Measurements from ENCODE around the gene AP4E1.

AP4E1 gene

DNA sequence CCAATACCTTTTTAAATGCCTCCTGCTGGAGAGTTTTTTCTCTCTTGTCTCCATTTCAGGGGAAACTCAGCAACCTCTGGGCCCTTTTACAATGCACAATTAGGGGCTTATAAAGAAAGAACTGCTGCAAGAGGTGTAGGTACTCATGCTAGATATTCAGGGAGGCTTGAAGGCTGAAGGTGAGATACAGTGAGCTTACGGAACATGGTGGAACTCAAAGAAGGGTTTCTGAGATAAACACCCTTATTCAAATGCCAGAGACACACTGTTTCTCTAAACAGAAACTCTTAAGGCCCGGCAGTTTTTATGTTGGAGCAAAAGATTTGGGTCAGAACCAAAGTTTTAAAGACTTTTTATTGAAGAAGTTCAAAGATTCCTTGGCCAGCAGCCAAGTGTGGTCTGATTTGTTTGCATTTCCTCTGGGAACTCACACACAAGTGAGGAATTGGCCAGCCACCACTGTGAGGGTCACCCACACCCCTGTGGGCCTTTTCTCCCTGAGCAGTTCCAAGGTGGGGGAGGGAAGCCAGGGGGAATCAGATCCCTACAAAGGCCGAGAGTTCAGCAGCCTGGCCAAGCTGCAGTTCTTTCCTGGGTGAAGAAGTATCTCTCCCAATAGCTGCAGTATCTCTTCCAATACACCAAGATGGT, 138.4 kb downstream of the AP4E1 start:
- no peaks in the 10 kb centered on the region for H3K27me3 Mint-ChIP-seq
- no peak overlapping the region for H3K4me3 Mint-ChIP-seq
- H3K27ac Mint-ChIP-seq: no peak overlapping the region
- no peaks in the 10 kb centered on the region for H3K36me3 Mint-ChIP-seq
- no peaks in the 10 kb centered on the region for H3K9me3 Mint-ChIP-seq
- no peak for ATAC-seq
- H3K4me1 Mint-ChIP-seq: peaks cover 12% of the 10 kb centered on the region

DNA sequence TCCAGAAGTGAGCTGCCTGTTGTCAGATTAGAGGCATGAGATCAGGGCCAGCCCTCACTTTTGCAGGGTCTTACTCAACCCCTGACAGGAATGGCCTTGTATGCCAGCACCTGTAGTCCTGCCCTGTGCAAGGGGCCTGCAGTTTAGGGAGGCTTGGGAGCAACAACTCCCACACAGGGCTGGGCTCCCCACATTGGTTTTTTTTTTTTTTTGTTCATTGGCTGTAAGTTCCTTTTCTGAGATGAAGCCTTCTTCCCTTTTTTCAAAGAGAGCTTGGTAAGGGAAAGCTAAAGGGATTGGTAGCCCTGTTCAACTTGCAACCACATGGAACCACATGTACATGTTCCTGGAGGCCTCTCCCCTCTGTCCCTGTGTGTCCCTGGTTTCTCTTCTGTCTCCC, 139.8 kb downstream of the AP4E1 start:
- H3K4me1 Mint-ChIP-seq: peaks cover 12% of the 10 kb centered on the region
- H3K27me3 Mint-ChIP-seq: no peaks in the 10 kb centered on the region
- no peaks in the 10 kb centered on the region for H3K9me3 Mint-ChIP-seq
- H3K36me3 Mint-ChIP-seq: no peaks in the 10 kb centered on the region
- H3K4me3 Mint-ChIP-seq: no peak overlapping the region
- H3K27ac Mint-ChIP-seq: no peak overlapping the region
- no peak for ATAC-seq

GRCh38 chr15:51049081-51049480, 140.6 kb downstream of the AP4E1 start:
- H3K4me1 Mint-ChIP-seq: peaks cover 12% of the 10 kb centered on the region
- H3K36me3 Mint-ChIP-seq: no peaks in the 10 kb centered on the region
- H3K27ac Mint-ChIP-seq: no peak overlapping the region
- no peaks in the 10 kb centered on the region for H3K9me3 Mint-ChIP-seq
- ATAC-seq: no peak
- no peak overlapping the region for H3K4me3 Mint-ChIP-seq
- no peaks in the 10 kb centered on the region for H3K27me3 Mint-ChIP-seq

DNA sequence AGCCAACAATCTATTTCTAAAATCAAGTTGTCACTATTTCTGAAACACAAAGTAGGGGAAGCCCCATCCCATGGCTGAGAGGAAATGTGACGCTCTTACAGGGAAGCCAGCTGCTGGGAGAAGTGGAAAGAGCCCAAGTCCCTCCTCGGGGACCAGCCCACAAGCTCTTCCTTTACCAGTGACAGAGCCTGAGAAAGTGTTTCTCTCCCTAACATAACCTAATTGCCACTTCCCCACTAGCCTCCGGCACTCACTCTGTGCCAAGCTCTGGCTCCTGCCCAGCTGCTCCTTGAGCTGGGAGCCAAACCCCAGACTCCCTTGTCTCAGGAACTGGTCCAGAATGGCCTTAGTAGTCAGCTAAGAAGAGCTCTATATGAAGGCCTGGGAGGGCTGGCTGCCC, 143.3 kb downstream of the AP4E1 start:
- Mint-ChIP-seq H3K27me3 (peaks cover 10% of the 10 kb centered on the region), H3K36me3 (no peaks in the 10 kb centered on the region), H3K4me1 (peaks cover 12% of the 10 kb centered on the region), H3K9me3 (no peaks in the 10 kb centered on the region), H3K4me3 (no peak overlapping the region), H3K27ac (no peak overlapping the region)
- ATAC-seq: no peak

GRCh38 chr15:51053571-51053970, 145.1 kb downstream of the AP4E1 start:
- Mint-ChIP-seq H3K27ac (no peak overlapping the region), H3K9me3 (no peaks in the 10 kb centered on the region)
- ATAC-seq: no peak

GRCh38 chr15:51054535-51054934, 146.1 kb downstream of the AP4E1 start:
- no peaks in the 10 kb centered on the region for H3K9me3 Mint-ChIP-seq
- H3K36me3 Mint-ChIP-seq: no peaks in the 10 kb centered on the region
- H3K27me3 Mint-ChIP-seq: peaks cover 10% of the 10 kb centered on the region
- no peaks in the 10 kb centered on the region for H3K4me1 Mint-ChIP-seq
- H3K4me3 Mint-ChIP-seq: no peak overlapping the region
- ATAC-seq: no peak
- H3K27ac Mint-ChIP-seq: no peak overlapping the region

More at GRCh38 chr15:51053571-51053970, 145.1 kb downstream of the AP4E1 start:
- Mint-ChIP-seq H3K36me3 (no peaks in the 10 kb centered on the region), H3K27me3 (peaks cover 10% of the 10 kb centered on the region), H3K4me1 (peaks cover 8% of the 10 kb centered on the region), H3K4me3 (no peak overlapping the region)

Measured in stimulated activated memory B cell treated with anti-CD40 and anti-IgM and Interleukin-4, amounts not matched to agents 10 μg/mL and 1 μg/mL and 100 μg/mL, for 72 hours (primary cell).